ENCODE measurements around the gene ECHS1.

Gene ECHS1

DNA sequence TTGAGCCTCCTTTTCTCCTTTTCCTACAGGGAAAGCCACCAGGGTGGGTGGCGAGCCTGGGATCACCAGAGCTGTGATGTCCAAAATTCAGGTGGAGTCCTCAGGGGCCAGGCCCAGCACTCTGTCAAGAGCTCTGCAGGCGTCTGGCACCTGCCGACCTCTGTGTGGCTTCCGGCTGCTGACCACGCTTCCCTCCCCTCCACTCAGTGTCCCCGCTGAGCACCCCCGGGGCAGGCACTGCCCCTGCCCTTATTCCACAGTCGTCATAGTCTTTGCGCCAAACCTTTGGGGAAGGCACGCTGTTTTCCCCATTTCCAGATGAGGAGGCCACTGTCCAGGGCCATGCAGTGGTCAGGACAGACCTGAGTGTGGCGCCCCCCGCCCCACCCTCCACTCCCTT is 28.3 kb upstream of the ECHS1 start:
- no peak overlapping the region for H2BK120ac ChIP-seq (ENCODE audit: insufficient read depth, low read length, poor library complexity)
- no peaks in the 10 kb centered on the region for H3K27me3 ChIP-seq (ENCODE audit: insufficient read depth, low read length)
- H3K27ac ChIP-seq (ENCODE audit: low read depth, low read length) = no peak overlapping the region
- no peak overlapping the region for H2BK12ac ChIP-seq (ENCODE audit: low read length)
- H3K18ac ChIP-seq (ENCODE audit: low read length) = no peak overlapping the region
- no peak overlapping the region for H3K9ac ChIP-seq (ENCODE audit: low read length)
- H3K23ac ChIP-seq (ENCODE audit: low read length) = no peak overlapping the region
- no peaks in the 10 kb centered on the region for H3K79me1 ChIP-seq (ENCODE audit: low read length)
- no peak overlapping the region for H2BK5ac ChIP-seq (ENCODE audit: low read depth, low read length, poor library complexity)
- no peak overlapping the region for H3K4me3 ChIP-seq (ENCODE audit: low read depth, low read length)
- H3K4me1 ChIP-seq (ENCODE audit: control insufficient read depth in 1 of 2, insufficient read depth in 2 of 2, low read length in 2 of 2) = peaks cover 0 to 3% of the 10 kb centered on the region in 2 experiments
- no peak overlapping the region for H4K8ac ChIP-seq (ENCODE audit: low read depth, low read length)
- no peak overlapping the region for H3K14ac ChIP-seq (ENCODE audit: low read length)
- H3K4me2 ChIP-seq (ENCODE audit: low read length) = no peak overlapping the region
- H3K9me3 ChIP-seq (ENCODE audit: insufficient read depth, low read depth, low read length) = peaks cover 2% of the 10 kb centered on the region
- no CpG with 5 or more reads among the region's 12 CpGs for WGBS (ENCODE audit: extremely low coverage, insufficient coverage, insufficient read length)
- no peak for DNase-seq
- peaks cover 44 to 67% of the 10 kb centered on the region in 2 experiments for H3K36me3 ChIP-seq (ENCODE audit: control insufficient read depth in 1 of 2, insufficient read depth in 2 of 2, low read length in 2 of 2)
- no peak overlapping the region for H2AFZ ChIP-seq (ENCODE audit: insufficient read depth, low read length, poor library complexity)
- H3K4ac ChIP-seq (ENCODE audit: low read depth, low read length) = no peak overlapping the region
- no peak overlapping the region for H4K91ac ChIP-seq (ENCODE audit: low read depth, low read length)
- no peak overlapping the region for H4K12ac ChIP-seq (ENCODE audit: low read depth, low read length)
- H3K79me2 ChIP-seq (ENCODE audit: control insufficient read depth, insufficient read depth, low read length, poor library complexity) = no peaks in the 10 kb centered on the region
- no peak overlapping the region for H2AK5ac ChIP-seq (ENCODE audit: low read length)

DNA sequence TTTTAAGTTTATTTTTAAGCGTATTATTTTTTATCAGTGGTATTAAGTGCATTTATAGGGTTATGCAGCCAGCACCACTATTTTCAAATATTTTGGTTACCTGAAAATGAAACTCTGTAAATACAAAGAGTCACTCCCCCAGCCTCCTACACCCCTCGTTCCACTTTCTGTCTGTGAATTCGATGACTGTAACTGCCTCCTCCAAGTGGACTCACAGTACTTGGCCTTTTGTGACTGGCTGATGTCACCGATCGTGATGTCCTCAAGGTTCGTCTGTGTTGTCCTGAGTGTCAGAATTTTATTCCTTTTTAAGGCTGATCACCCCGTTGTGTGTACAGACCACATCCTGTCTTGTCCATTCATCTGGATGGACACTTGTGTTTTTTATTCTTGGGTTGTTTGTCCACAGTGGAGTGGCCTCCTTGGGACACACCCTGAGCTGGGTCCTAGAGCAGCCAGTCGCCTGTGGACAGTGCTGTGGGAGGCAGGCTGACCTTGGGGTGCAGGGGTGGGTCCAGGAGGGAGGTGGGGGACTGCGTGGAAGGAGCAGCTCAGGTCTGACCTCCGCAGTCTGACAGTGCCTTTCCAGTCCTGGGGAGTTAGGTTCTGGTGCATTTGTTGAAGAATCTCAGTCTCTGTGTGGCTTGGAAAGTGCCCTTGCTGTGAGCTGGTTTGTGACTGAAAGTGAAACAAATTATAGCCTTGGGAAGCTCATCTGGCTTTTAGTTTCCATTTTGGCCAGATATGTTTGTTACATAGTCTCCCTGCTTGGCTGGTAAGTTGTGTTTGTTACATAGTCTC is 27.7 kb upstream of the ECHS1 start:
- H2BK5ac ChIP-seq (ENCODE audit: low read depth, low read length, poor library complexity) = no peak overlapping the region
- no peak overlapping the region for H3K23ac ChIP-seq (ENCODE audit: low read length)
- no peak overlapping the region for H3K14ac ChIP-seq (ENCODE audit: low read length)
- DNase-seq = no peak
- no peak overlapping the region for H3K27ac ChIP-seq (ENCODE audit: low read depth, low read length)
- peaks cover 0 to 3% of the 10 kb centered on the region in 2 experiments for H3K4me1 ChIP-seq (ENCODE audit: control insufficient read depth in 1 of 2, insufficient read depth in 2 of 2, low read length in 2 of 2)
- no peak overlapping the region for H3K18ac ChIP-seq (ENCODE audit: low read length)
- no peak overlapping the region for H2AK5ac ChIP-seq (ENCODE audit: low read length)
- no peak overlapping the region for H2BK120ac ChIP-seq (ENCODE audit: insufficient read depth, low read length, poor library complexity)
- peaks cover 47 to 70% of the 10 kb centered on the region in 2 experiments for H3K36me3 ChIP-seq (ENCODE audit: control insufficient read depth in 1 of 2, insufficient read depth in 2 of 2, low read length in 2 of 2)
- H4K8ac ChIP-seq (ENCODE audit: low read depth, low read length) = no peak overlapping the region
- H3K9ac ChIP-seq (ENCODE audit: low read length) = no peak overlapping the region
- no peaks in the 10 kb centered on the region for H3K79me2 ChIP-seq (ENCODE audit: control insufficient read depth, insufficient read depth, low read length, poor library complexity)
- H2BK12ac ChIP-seq (ENCODE audit: low read length) = no peak overlapping the region
- H2AFZ ChIP-seq (ENCODE audit: insufficient read depth, low read length, poor library complexity) = no peak overlapping the region
- no peak overlapping the region for H3K4ac ChIP-seq (ENCODE audit: low read depth, low read length)
- peaks cover 2% of the 10 kb centered on the region for H3K9me3 ChIP-seq (ENCODE audit: insufficient read depth, low read depth, low read length)
- WGBS (ENCODE audit: extremely low coverage, insufficient coverage, insufficient read length) = no CpG with 5 or more reads among the region's 10 CpGs
- H3K27me3 ChIP-seq (ENCODE audit: insufficient read depth, low read length) = no peaks in the 10 kb centered on the region
- no peak overlapping the region for H3K4me3 ChIP-seq (ENCODE audit: low read depth, low read length)
- H4K12ac ChIP-seq (ENCODE audit: low read depth, low read length) = no peak overlapping the region
- no peaks in the 10 kb centered on the region for H3K79me1 ChIP-seq (ENCODE audit: low read length)
- H3K4me2 ChIP-seq (ENCODE audit: low read length) = no peak overlapping the region
- H4K91ac ChIP-seq (ENCODE audit: low read depth, low read length) = no peak overlapping the region

GRCh38 chr10:133399123-133399601 is 26.0 kb upstream of the ECHS1 start:
- Histone ChIP-seq H3K14ac (ENCODE audit: low read length) (no peak overlapping the region), H3K18ac (ENCODE audit: low read length) (no peak overlapping the region), H3K79me2 (ENCODE audit: control insufficient read depth, insufficient read depth, low read length, poor library complexity) (peaks cover 8% of the 10 kb centered on the region), H3K27ac (ENCODE audit: low read depth, low read length) (no peak overlapping the region), H4K12ac (ENCODE audit: low read depth, low read length) (peak overlapping the region; percentile 26), H3K4me3 (ENCODE audit: low read depth, low read length) (no peak overlapping the region), H4K8ac (ENCODE audit: low read depth, low read length) (no peak overlapping the region), H2AK5ac (ENCODE audit: low read length) (no peak overlapping the region), H3K27me3 (ENCODE audit: insufficient read depth, low read length) (no peaks in the 10 kb centered on the region), H3K4ac (ENCODE audit: low read depth, low read length) (no peak overlapping the region), H3K4me1 (ENCODE audit: control insufficient read depth in 1 of 2, insufficient read depth in 2 of 2, low read length in 2 of 2) (peaks cover 3 to 4% of the 10 kb centered on the region in 2 experiments), H4K91ac (ENCODE audit: low read depth, low read length) (no peak overlapping the region), H2BK12ac (ENCODE audit: low read length) (no peak overlapping the region), H3K23ac (ENCODE audit: low read length) (no peak overlapping the region), H2AFZ (ENCODE audit: insufficient read depth, low read length, poor library complexity) (no peak overlapping the region), H3K9me3 (ENCODE audit: insufficient read depth, low read depth, low read length) (peaks cover 5% of the 10 kb centered on the region), H2BK5ac (ENCODE audit: low read depth, low read length, poor library complexity) (no peak overlapping the region), H2BK120ac (ENCODE audit: insufficient read depth, low read length, poor library complexity) (no peak overlapping the region), H3K4me2 (ENCODE audit: low read length) (no peak overlapping the region), H3K36me3 (ENCODE audit: control insufficient read depth in 1 of 2, insufficient read depth in 2 of 2, low read length in 2 of 2) (peaks cover 47 to 74% of the 10 kb centered on the region in 2 experiments), H3K79me1 (ENCODE audit: low read length) (peaks cover 4% of the 10 kb centered on the region), H3K9ac (ENCODE audit: low read length) (no peak overlapping the region)
- no peak for DNase-seq
- WGBS (ENCODE audit: extremely low coverage, insufficient coverage, insufficient read length) = no CpG with 5 or more reads among the region's 19 CpGs

DNA sequence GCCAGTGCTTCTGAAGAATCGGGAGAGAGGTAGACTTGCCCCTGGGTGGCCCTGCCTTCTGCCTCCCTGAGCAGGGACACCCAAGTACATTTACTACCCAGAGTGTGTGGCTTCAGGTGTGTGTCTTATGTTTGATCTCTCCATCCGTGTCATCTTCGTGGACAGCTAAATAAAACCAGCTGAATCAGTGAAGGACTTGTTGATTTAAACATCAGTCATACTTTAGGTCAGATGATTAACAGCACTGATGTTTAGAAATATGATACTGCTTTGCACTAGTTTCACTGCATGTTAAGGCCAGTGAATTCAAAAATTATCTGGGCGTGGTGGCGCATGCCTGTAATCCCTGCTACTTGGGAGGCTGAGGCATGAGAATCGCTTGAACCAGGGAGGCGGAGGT is 24.8 kb upstream of the ECHS1 start:
- H3K14ac ChIP-seq (ENCODE audit: low read length) = no peak overlapping the region
- H3K79me2 ChIP-seq (ENCODE audit: control insufficient read depth, insufficient read depth, low read length, poor library complexity) = peaks cover 9% of the 10 kb centered on the region
- DNase-seq = no peak
- no peak overlapping the region for H3K4me2 ChIP-seq (ENCODE audit: low read length)
- H2BK12ac ChIP-seq (ENCODE audit: low read length) = no peak overlapping the region
- H3K36me3 ChIP-seq (ENCODE audit: control insufficient read depth in 1 of 2, insufficient read depth in 2 of 2, low read length in 2 of 2) = peaks cover 43 to 65% of the 10 kb centered on the region in 2 experiments
- H3K18ac ChIP-seq (ENCODE audit: low read length) = peak overlapping the region; percentile 62
- no peak overlapping the region for H2AK5ac ChIP-seq (ENCODE audit: low read length)
- no peak overlapping the region for H3K23ac ChIP-seq (ENCODE audit: low read length)
- no CpG with 5 or more reads among the region's 7 CpGs for WGBS (ENCODE audit: extremely low coverage, insufficient coverage, insufficient read length)
- no peak overlapping the region for H4K8ac ChIP-seq (ENCODE audit: low read depth, low read length)
- H3K9me3 ChIP-seq (ENCODE audit: insufficient read depth, low read depth, low read length) = peaks cover 5% of the 10 kb centered on the region
- no peak overlapping the region for H4K12ac ChIP-seq (ENCODE audit: low read depth, low read length)
- H3K79me1 ChIP-seq (ENCODE audit: low read length) = peaks cover 8% of the 10 kb centered on the region
- peaks cover 0 to 4% of the 10 kb centered on the region in 2 experiments for H3K4me1 ChIP-seq (ENCODE audit: control insufficient read depth in 1 of 2, insufficient read depth in 2 of 2, low read length in 2 of 2)
- no peak overlapping the region for H3K4me3 ChIP-seq (ENCODE audit: low read depth, low read length)
- H2BK5ac ChIP-seq (ENCODE audit: low read depth, low read length, poor library complexity) = no peak overlapping the region
- H4K91ac ChIP-seq (ENCODE audit: low read depth, low read length) = no peak overlapping the region
- H3K4ac ChIP-seq (ENCODE audit: low read depth, low read length) = no peak overlapping the region
- no peak overlapping the region for H3K9ac ChIP-seq (ENCODE audit: low read length)
- H3K27ac ChIP-seq (ENCODE audit: low read depth, low read length) = no peak overlapping the region
- H3K27me3 ChIP-seq (ENCODE audit: insufficient read depth, low read length) = no peaks in the 10 kb centered on the region
- no peak overlapping the region for H2BK120ac ChIP-seq (ENCODE audit: insufficient read depth, low read length, poor library complexity)
- H2AFZ ChIP-seq (ENCODE audit: insufficient read depth, low read length, poor library complexity) = no peak overlapping the region

Measured in trophoblast cell (in vitro differentiated cells and primary cell).